Measurements from ENCODE around the gene NACAD.

DNA sequence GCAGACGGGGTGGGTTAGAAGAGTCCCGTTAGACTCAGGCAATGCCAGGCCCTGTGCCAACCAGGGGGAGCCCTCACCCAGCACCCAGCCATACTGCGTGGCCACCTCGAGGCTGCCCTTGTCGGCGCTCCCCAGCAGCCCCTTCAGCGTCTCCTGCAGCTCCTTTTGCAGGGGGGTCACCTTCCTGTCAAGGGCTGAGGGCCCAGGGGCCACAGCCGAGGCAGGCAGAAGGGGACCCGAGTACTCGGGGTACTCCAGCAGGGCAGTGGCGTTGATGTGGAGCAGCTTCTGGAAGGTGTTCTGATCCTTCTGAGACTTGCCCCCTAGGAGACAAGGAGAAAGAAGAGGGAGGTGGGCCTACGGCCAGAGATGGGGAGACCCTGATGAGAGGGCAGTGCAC, 13.0 kb upstream of the NACAD start:
- TF ChIP-seq, protein P1, sequence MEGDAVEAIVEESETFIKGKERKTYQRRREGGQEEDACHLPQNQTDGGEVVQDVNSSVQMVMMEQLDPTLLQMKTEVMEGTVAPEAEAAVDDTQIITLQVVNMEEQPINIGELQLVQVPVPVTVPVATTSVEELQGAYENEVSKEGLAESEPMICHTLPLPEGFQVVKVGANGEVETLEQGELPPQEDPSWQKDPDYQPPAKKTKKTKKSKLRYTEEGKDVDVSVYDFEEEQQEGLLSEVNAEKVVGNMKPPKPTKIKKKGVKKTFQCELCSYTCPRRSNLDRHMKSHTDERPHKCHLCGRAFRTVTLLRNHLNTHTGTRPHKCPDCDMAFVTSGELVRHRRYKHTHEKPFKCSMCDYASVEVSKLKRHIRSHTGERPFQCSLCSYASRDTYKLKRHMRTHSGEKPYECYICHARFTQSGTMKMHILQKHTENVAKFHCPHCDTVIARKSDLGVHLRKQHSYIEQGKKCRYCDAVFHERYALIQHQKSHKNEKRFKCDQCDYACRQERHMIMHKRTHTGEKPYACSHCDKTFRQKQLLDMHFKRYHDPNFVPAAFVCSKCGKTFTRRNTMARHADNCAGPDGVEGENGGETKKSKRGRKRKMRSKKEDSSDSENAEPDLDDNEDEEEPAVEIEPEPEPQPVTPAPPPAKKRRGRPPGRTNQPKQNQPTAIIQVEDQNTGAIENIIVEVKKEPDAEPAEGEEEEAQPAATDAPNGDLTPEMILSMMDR (IDR thresholded peaks at IDR 0.05): no peak
- no peak for TF ChIP-seq POLR2A (IDR thresholded peaks at IDR 0.05)

Measured in uterus (tissue), 2 donors.